HG03064 (cell line): ENCODE results near the gene LUZP2.
"Not testable (repeated sequence)": the region's sequence is repeated elsewhere in the genome, so short reads cannot be mapped to it uniquely, and the experiment has no call there.

Experiments used
- ATAC-seq: cut with Tn5 transposase; IDR thresholded peaks from one replicate; pipeline ENCODE4 v1.9.1; 2021; ENCODE audit warnings: low read depth; ENCODE audit not compliant: unreplicated experiment

LUZP2 gene

GRCh38 chr11:24885580-24886173, 388.8 kb downstream of the LUZP2 start:
- ATAC-seq = no peak

GRCh38 chr11:24886880-24887619, 390.2 kb downstream of the LUZP2 start:
- ATAC-seq = no peak

DNA sequence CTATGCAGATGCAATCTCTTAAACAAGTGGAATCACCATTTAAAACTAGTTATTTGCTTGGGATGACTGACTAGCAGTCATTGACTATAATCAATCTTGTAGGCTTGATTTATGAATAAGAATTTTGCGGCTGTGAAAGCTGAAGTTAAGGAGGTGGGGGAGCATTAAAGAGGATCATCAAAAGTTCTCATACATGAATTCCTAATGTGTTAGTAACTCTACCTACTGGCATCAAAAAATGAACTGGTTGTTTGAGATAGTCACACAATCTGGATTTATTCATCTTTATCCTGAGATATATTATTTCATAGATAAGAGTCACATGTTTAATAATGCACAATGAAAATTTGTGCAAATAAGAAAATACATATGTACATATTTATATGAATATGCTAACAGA, 393.6 kb downstream of the LUZP2 start:
- ATAC-seq = no peak

DNA sequence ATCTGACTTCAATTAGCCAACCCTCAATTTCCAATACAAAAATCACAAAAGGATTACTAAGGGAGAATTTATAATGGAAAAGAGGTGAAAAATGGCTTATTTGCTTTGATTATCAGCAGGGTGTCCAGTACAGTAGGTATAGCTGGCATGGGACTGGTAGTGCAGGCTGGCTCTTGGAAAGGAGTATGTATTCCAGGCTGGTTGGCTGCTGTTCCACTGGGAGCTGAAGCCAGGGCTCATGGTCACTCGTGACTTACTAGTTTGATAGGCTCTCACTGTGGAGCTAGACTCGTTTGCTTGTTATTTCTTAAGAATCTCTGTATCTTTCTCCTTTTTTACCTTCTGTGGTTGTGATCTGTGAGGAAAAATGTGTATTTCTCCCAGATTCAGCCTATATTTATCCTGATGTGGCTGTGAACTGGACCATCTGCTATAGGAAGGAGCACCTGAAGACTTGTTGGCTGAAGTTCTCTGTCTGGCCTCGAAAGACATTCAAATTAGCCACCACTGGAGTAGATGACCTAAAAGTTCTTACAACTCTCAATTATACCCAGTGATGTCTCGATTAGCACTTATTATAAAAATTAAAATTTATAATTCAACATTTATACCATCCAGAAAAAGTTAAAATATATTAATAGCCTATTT, 395.1 kb downstream of the LUZP2 start:
- ATAC-seq = not testable (repeated sequence)

GRCh38 chr11:24896118-24896835, 399.4 kb downstream of the LUZP2 start:
- ATAC-seq = no peak

- no peak for ATAC-seq
Measured at GRCh38 chr11:24900514-24900913, 403.7 kb downstream of the LUZP2 start.

DNA sequence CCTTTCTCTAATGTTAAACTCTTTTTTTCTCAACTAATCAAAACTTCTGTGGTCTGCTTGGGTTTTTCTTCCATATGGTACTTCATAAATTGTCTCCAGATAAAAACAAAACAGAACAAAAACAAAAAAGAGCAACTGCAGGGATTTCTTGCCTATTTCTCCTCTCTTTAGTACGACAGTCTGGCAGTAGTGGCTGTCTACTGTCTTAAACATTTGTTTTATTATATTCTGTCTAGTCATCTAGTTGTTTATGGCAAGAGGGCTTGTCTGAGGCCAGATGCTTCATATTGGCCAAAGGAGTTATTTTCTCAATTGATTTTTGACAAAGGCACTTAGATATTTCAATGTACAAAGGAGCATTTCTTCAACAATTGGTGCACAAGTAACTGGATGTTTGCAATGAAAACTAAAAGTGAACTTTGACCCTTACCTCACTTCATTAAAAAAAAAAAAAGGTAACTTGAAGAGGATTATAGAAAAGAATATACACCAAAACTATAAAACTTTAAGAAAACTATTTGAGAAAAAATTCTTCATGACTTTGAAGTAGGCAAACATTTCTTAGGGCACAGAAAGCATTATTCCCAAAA, 404.2 kb downstream of the LUZP2 start:
- ATAC-seq = no peak

GRCh38 chr11:24903555-24903954, 406.7 kb downstream of the LUZP2 start:
- ATAC-seq = no peak

DNA sequence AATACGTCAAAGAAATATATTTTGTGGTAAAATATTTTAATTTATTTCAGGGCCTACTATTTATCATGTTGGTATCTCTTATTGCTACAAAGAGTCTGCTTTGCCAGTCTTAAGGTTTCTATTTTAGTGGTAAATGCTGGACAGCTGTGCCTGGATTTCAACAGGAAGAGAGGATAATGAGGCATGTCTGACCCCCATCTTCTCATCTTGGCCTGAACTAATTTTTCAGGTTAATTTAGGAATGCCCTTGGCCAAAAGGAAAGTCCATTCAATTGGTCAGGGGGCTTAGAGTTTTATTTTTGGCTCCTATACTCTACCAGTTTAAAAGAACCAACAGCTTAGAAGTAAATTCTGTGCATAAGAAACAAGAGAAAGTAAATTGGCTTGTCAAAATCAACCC, 428.2 kb downstream of the LUZP2 start:
- no peak for ATAC-seq

GRCh38 chr11:24932110-24933000, 435.5 kb downstream of the LUZP2 start:
- ATAC-seq = no peak

DNA sequence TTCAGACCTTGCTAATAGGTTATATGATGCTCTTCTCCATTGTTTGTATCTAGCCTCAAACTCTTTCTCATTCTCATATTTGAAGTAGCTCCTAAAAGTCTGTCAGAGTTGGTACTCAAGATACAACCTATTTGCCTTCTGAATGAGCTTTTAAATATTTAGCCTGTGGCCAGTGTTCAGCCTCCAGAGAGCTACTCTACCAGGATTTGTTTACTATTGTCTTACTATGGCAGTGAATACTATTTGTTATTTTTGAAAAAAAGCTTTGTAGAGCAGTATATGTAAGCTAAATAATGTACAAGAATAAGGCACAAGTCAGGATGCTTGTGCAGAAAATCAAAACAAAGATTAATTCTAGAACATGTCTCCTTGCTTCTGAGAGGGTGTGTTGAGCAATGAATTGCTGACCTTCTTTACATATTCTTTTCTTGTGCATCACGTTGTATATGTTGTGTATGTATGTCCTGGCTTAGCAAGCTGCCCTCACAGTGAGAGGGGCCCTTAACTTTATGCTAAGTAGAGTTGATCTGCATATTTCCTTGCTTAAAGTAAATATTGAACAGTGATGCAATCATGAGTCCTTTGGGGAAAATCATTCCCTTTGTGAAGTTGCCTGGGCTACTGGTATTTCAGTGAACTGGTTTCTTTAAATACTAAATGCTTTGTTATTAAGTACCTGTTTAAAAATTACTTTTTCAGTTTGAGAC, 438.0 kb downstream of the LUZP2 start:
- ATAC-seq = no peak

DNA sequence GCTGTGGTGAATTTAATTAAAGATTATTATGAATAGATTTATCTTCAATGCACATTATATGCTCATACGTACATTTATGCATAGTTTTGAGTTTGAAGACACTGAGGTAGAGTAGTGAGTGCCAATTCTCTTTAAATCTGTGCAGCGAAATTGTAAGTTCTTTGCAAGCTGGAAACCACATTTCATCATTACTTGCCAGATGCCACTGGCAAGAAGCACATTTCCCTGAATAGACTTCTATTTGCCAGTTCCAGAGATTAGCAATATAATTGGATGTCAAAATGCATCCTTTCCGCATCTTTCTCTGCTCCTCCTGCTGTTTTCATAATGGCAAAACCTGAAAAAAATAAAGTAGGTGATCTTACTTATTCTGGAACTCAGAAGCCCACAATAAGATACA, 448.0 kb downstream of the LUZP2 start:
- ATAC-seq = no peak

GRCh38 chr11:24949406-24949805, 452.6 kb downstream of the LUZP2 start:
- ATAC-seq = no peak

DNA sequence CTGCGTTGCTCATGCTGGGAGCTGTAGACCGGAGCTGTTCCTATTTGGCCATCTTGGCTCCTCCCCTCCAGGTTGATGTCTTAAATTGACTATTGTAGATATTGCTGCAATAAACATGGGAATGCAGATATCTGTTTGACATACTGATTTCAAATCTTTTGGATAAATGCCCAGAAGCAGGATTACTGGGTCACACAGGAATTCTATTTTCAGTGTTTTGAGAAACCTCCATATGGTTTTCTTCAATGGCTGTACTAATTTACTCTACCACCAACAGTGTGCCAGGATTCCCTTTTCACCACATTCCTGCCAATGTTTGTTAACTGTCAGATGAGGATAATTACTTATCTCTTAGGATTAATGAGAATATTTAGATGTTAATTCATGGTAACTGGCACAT, 467.0 kb downstream of the LUZP2 start:
- ATAC-seq = no peak

DNA sequence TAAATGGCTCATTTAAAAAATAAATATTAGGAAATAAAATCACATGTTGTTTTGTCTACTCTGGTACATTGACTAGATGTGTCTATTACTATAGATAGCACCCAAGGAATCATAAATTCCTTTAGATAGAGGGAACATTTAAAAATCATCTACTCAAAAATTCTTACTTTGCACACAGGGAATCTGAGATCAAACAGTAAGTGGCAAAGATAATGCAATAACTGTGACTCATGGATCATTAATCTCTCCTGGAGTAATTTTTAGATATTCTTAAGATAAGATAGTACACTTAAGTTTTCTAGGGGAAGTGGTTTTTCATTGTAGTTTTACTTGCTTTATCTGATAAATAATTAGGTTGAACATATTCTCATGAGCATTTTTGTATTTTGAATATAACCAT, 468.9 kb downstream of the LUZP2 start:
- no peak for ATAC-seq

- not testable (repeated sequence) for ATAC-seq
Measured at GRCh38 chr11:24993903-24994302, 497.1 kb downstream of the LUZP2 start.

DNA sequence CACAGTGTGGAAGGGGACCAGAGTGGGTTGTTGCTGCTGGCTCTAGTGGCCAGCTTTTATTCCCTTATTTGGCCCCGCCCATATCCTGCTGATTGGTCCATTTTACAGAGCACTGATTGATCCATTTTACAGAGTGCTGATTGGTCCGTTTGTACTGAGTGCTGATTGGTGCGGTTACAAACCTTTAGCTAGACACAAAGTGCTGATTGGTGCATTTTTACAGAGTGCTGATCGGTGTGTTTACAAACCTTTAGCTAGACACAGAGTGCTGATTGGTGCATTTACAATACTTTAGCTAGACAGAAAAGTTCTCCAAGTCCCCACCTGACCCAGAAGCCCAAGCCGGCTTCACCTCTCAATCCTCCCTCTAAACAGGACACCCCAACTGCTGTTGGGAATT, 503.1 kb downstream of the LUZP2 start:
- not testable (repeated sequence) for ATAC-seq

GRCh38 chr11:25037431-25037830, 540.6 kb downstream of the LUZP2 start:
- no peak for ATAC-seq

GRCh38 chr11:25038131-25038530, 541.3 kb downstream of the LUZP2 start:
- no peak for ATAC-seq
